ENCODE measurements around the gene OR2V2.
"Not testable (repeated sequence)": the region's sequence is repeated elsewhere in the genome, so short reads cannot be mapped to it uniquely, and the experiment has no call there.

Gene OR2V2

GRCh38 chr5:181104606-181105390 is 42.6 kb upstream of the OR2V2 start:
- H2AFZ ChIP-seq (ENCODE audit: low read length) = not testable (repeated sequence)

DNA sequence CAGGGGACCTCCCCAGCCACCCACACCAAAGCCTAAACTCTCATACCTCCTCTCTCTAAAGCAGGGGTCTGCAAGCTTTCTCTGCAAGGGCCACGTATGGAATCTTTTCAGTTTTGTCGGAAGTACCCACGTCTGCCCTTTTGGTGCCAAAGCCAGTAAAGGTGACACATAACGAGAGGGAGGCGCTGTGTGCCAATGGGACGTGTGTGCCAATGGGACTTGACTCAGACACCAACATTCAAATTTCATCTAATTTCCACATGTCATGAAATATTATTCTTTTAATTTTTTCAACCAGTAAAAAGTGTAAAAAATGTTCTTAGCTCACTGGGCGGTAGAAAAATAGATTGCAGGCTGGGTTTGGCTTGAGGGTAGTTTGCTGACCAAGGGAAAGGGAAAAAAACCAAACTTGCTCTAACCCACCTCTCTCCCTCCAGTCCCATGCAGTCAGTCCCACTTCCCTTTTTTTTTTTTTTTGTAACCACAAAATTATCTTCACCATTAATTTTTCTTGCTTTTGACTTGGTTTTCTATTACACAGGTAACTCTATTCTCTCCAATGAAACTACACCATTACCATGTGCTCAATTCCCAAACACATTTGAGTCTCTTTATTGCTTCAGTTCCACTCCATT is 41.9 kb upstream of the OR2V2 start:
- Histone ChIP-seq H3K4me1 (ENCODE audit: insufficient read depth, low read length, poor library complexity, severe bottlenecking) (no peaks in the 10 kb centered on the region), H3K36me3 (ENCODE audit: insufficient read depth, low read length) (no peaks in the 10 kb centered on the region), H3K9me3 (ENCODE audit: insufficient read depth, low read depth, low read length) (no peaks in the 10 kb centered on the region), H3K27me3 (ENCODE audit: insufficient read depth, low read length, poor library complexity, severe bottlenecking) (no peaks in the 10 kb centered on the region), H3K9ac (ENCODE audit: low read depth, low read length, poor library complexity, severe bottlenecking) (no peak overlapping the region), H4K20me1 (ENCODE audit: insufficient read depth, low read length, poor library complexity, severe bottlenecking) (no peaks in the 10 kb centered on the region), H2AFZ (ENCODE audit: low read length) (no peak overlapping the region), H3K4me2 (ENCODE audit: low read depth, low read length, poor library complexity, severe bottlenecking) (no peak overlapping the region), H3K79me2 (ENCODE audit: insufficient read depth, low read length) (no peaks in the 10 kb centered on the region), H3K9me2 (replicated peaks; ENCODE audit: low read depth, low read length) (no peaks in the 10 kb centered on the region), H3K4me3 (ENCODE audit: low read length, poor library complexity, severe bottlenecking) (no peak overlapping the region), H3F3A (ENCODE audit: low read depth) (no peaks in the 10 kb centered on the region)
- TF ChIP-seq, protein P1, sequence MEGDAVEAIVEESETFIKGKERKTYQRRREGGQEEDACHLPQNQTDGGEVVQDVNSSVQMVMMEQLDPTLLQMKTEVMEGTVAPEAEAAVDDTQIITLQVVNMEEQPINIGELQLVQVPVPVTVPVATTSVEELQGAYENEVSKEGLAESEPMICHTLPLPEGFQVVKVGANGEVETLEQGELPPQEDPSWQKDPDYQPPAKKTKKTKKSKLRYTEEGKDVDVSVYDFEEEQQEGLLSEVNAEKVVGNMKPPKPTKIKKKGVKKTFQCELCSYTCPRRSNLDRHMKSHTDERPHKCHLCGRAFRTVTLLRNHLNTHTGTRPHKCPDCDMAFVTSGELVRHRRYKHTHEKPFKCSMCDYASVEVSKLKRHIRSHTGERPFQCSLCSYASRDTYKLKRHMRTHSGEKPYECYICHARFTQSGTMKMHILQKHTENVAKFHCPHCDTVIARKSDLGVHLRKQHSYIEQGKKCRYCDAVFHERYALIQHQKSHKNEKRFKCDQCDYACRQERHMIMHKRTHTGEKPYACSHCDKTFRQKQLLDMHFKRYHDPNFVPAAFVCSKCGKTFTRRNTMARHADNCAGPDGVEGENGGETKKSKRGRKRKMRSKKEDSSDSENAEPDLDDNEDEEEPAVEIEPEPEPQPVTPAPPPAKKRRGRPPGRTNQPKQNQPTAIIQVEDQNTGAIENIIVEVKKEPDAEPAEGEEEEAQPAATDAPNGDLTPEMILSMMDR (conservative IDR thresholded peaks at IDR 0.05; ENCODE audit: low read length) = no peak
- TF ChIP-seq EZH2phosphoT487 (IDR thresholded peaks at IDR 0.05; ENCODE audit: borderline replicate concordance) = no peak

More at GRCh38 chr5:181104606-181105390, 42.6 kb upstream of the OR2V2 start:
- not testable (repeated sequence) for H3F3A ChIP-seq (ENCODE audit: low read depth); H3K9ac ChIP-seq (ENCODE audit: low read depth, low read length, poor library complexity, severe bottlenecking); H3K36me3 ChIP-seq (ENCODE audit: insufficient read depth, low read length); H3K4me1 ChIP-seq (ENCODE audit: insufficient read depth, low read length, poor library complexity, severe bottlenecking); H3K9me3 ChIP-seq (ENCODE audit: insufficient read depth, low read depth, low read length); H4K20me1 ChIP-seq (ENCODE audit: insufficient read depth, low read length, poor library complexity, severe bottlenecking); H3K9me2 ChIP-seq (replicated peaks; ENCODE audit: low read depth, low read length); H3K4me2 ChIP-seq (ENCODE audit: low read depth, low read length, poor library complexity, severe bottlenecking); H3K4me3 ChIP-seq (ENCODE audit: low read length, poor library complexity, severe bottlenecking); H3K27me3 ChIP-seq (ENCODE audit: insufficient read depth, low read length, poor library complexity, severe bottlenecking); H3K79me2 ChIP-seq (ENCODE audit: insufficient read depth, low read length)

DNA sequence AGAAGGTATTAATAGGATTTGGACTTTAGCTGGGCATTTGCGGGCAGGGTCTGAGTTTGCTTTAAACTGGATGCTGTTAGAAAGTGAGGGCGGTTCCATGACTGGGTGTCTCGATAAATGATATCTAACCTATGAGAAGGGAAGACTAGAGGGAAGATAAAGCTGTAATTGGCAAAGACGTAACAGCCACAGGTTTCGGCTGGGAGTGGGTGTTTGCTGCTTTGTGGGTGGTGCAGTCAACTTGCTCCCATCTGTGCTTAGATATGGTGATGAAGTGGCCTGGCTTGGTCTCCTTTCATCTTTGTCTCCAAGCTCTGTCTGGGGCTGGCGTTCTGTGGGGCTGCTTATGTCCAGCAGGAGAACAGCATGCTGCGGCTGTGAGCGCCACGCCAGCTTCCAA is 39.7 kb upstream of the OR2V2 start:
- Histone ChIP-seq H3K4me1 (ENCODE audit: insufficient read depth, low read length, poor library complexity, severe bottlenecking) (no peaks in the 10 kb centered on the region), H4K20me1 (ENCODE audit: insufficient read depth, low read length, poor library complexity, severe bottlenecking) (no peaks in the 10 kb centered on the region), H3K4me3 (ENCODE audit: low read length, poor library complexity, severe bottlenecking) (no peak overlapping the region), H3F3A (ENCODE audit: low read depth) (no peaks in the 10 kb centered on the region), H3K9me3 (ENCODE audit: insufficient read depth, low read depth, low read length) (no peaks in the 10 kb centered on the region), H3K9ac (ENCODE audit: low read depth, low read length, poor library complexity, severe bottlenecking) (no peak overlapping the region), H3K36me3 (ENCODE audit: insufficient read depth, low read length) (no peaks in the 10 kb centered on the region), H2AFZ (ENCODE audit: low read length) (no peak overlapping the region), H3K4me2 (ENCODE audit: low read depth, low read length, poor library complexity, severe bottlenecking) (no peak overlapping the region), H3K9me2 (replicated peaks; ENCODE audit: low read depth, low read length) (no peaks in the 10 kb centered on the region), H3K79me2 (ENCODE audit: insufficient read depth, low read length) (no peaks in the 10 kb centered on the region), H3K27me3 (ENCODE audit: insufficient read depth, low read length, poor library complexity, severe bottlenecking) (no peaks in the 10 kb centered on the region)
- TF ChIP-seq, protein P1 (conservative IDR thresholded peaks at IDR 0.05; ENCODE audit: low read length) = no peak
- no peak for TF ChIP-seq EZH2phosphoT487 (IDR thresholded peaks at IDR 0.05; ENCODE audit: borderline replicate concordance)

Measured in Loucy (cell line).